WI38 (cell line): ENCODE data around the gene PCNX3.

Source experiments
- H3K4me3 ChIP-seq: 2 replicates; pipeline ENCODE4 v1.5.1; 2011; ENCODE audit warnings: low read depth, mild to moderate bottlenecking, control low read depth, low read length
- TF ChIP-seq, protein P1 (sequence below): IDR thresholded peaks from 2 replicates; pipeline ENCODE4 v1.5.1; 2012; ENCODE audit warnings: low read depth, mild to moderate bottlenecking, control low read depth, low read length

The PCNX3 gene

GRCh38 chr11:65633390-65634108 lies 18.0 kb downstream of the PCNX3 start:
- TF ChIP-seq, protein P1, sequence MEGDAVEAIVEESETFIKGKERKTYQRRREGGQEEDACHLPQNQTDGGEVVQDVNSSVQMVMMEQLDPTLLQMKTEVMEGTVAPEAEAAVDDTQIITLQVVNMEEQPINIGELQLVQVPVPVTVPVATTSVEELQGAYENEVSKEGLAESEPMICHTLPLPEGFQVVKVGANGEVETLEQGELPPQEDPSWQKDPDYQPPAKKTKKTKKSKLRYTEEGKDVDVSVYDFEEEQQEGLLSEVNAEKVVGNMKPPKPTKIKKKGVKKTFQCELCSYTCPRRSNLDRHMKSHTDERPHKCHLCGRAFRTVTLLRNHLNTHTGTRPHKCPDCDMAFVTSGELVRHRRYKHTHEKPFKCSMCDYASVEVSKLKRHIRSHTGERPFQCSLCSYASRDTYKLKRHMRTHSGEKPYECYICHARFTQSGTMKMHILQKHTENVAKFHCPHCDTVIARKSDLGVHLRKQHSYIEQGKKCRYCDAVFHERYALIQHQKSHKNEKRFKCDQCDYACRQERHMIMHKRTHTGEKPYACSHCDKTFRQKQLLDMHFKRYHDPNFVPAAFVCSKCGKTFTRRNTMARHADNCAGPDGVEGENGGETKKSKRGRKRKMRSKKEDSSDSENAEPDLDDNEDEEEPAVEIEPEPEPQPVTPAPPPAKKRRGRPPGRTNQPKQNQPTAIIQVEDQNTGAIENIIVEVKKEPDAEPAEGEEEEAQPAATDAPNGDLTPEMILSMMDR: no peak

DNA sequence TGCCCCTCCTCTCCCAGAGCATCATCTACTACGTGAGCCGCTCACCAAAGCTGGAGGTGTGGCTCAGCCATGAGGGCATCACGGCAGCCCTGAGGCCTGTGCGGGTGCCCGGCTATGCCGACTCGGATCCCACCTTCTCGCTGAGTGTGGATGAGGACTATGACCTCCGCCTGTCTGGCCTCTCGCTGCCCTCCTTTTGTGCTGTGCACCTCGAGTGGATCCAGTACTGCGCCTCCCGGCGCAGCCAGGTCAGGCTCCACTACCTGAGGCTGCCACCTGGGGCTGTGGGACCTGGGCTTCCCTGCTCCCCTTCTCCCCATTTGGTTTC lies 18.5 kb downstream of the PCNX3 start:
- TF ChIP-seq, protein P1: no peak
- H3K4me3 ChIP-seq: no peak overlapping the region

More at GRCh38 chr11:65633390-65634108, 18.0 kb downstream of the PCNX3 start:
- no peak overlapping the region for H3K4me3 ChIP-seq

- TF ChIP-seq, protein P1: no peak
- no peak overlapping the region for H3K4me3 ChIP-seq
Observed at GRCh38 chr11:65634440-65634839, 18.9 kb downstream of the PCNX3 start.

GRCh38 chr11:65634905-65635731 lies 19.5 kb downstream of the PCNX3 start:
- TF ChIP-seq, protein P1: no peak
- no peak overlapping the region for H3K4me3 ChIP-seq

DNA sequence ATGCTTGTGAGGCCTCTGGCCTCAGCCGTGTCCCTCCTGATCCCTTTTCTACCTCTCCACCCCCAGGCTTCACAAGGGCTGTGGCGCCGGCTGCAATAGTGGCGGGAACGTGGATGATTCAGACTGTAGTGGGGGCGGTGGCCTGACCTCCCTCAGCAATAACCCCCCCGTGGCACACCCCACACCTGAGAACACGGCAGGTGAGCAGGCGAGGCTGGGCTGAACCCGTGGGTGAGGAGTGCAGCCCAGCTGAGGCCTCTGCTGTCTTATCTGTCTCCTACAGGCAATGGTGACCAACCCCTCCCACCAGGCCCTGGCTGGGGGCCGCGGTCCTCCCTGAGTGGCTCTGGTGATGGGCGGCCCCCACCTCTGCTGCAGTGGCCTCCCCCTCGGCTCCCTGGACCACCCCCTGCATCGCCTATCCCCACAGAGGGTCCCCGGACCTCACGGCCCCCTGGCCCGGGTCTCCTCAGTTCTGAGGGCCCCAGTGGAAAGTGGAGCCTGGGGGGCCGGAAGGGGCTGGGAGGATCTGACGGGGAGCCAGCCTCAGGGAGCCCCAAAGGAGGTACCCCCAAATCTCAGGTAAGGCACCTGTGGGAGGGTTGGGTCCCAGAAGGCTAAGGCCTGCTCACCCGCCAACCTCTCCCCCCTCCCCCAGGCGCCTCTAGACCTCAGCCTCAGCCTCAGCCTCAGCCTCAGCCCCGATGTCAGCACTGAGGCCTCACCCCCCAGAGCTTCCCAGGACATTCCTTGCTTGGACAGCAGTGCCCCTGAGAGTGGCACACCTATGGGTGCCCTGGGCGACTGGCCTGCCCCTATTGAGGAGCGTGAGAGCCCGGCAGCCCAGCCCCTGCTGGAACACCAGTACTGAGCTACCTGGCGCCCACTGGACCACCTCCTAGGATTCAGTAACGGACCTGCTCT lies 20.8 kb downstream of the PCNX3 start:
- TF ChIP-seq, protein P1: no peak
- H3K4me3 ChIP-seq: no peak overlapping the region

DNA sequence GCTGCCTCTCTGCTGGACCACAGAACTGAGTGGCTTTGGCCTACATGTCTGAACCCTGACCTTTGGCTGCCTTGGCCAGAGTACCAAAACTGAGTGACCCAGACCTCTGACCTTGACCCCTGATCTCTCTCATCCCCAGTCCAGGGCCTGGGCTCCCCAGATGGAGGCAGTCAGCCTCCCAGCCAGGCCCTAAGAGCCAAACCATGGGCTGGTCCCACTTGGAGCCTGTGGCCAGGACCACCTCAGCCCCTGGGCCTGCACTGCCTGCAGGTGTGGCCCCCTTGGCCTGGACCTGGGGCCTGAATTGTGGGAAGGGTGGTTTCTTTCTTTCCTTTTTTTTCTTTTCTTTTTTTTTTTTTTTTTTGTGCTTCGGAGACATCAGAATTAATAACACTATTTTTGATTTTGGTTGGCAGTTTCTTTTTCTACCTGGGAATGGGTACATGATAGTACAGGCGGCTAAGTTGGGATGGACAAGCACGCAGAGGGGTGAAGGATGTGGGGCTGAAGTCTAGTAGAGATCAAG lies 21.5 kb downstream of the PCNX3 start:
- no peak overlapping the region for H3K4me3 ChIP-seq
- TF ChIP-seq, protein P1: no peak
